ENCODE results near the gene TMEM234.

DNA sequence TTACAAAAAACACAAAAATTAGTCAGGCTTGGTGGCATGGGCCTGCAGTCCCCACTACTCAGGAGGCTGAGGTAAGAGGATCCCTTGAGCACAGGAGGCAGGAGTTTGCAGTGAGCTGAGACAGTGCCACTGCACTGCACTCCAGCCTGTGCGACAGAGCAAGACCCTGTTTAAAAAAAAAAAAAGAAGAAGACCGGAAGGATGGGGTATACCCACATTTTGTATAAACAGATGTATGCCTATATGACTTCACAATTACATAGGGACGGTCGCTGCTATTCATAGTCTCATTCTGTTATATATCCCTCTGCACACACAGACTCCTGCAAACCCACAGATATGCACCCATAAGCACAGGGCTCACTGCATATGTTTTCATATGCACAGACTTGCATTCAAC, 41.6 kb upstream of the TMEM234 start:
- TF ChIP-seq EZH2phosphoT487 (IDR thresholded peaks at IDR 0.05; ENCODE audit: borderline replicate concordance, low read length) = no peak
- TF ChIP-seq, protein P1, sequence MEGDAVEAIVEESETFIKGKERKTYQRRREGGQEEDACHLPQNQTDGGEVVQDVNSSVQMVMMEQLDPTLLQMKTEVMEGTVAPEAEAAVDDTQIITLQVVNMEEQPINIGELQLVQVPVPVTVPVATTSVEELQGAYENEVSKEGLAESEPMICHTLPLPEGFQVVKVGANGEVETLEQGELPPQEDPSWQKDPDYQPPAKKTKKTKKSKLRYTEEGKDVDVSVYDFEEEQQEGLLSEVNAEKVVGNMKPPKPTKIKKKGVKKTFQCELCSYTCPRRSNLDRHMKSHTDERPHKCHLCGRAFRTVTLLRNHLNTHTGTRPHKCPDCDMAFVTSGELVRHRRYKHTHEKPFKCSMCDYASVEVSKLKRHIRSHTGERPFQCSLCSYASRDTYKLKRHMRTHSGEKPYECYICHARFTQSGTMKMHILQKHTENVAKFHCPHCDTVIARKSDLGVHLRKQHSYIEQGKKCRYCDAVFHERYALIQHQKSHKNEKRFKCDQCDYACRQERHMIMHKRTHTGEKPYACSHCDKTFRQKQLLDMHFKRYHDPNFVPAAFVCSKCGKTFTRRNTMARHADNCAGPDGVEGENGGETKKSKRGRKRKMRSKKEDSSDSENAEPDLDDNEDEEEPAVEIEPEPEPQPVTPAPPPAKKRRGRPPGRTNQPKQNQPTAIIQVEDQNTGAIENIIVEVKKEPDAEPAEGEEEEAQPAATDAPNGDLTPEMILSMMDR (conservative IDR thresholded peaks at IDR 0.05; ENCODE audit: low read depth, low read length) = no peak
